ENCODE measurements around the gene MPZL2. TPM values are rescaled to one million over a fixed set of nuclear protein-coding genes. Genes with fewer than 3 reads are reported as not detected.

MPZL2 gene
- total RNA-seq, 1 donor from 2014 or later = 24.2 TPM

- intact Hi-C loops (cut with DNase I) = no loop called here
- no peak for DNase-seq (ENCODE audit: low spot score)
Measured at GRCh38 chr11:118226781-118227180, 37.3 kb downstream of the MPZL2 start.

- intact Hi-C loops (cut with DNase I) = no loop called here
- no peak for DNase-seq (ENCODE audit: low spot score)
Measured at GRCh38 chr11:118226296-118226695, 37.8 kb downstream of the MPZL2 start.

- intact Hi-C loops (cut with DNase I) = no loop called here
- no peak for DNase-seq (ENCODE audit: low spot score)
Measured at GRCh38 chr11:118224511-118225188, 39.4 kb downstream of the MPZL2 start, which contains the start of gene JAML. Gene JAML (minus strand): TSS chr11:118225011. CDS start chr11:118214866, 10,145 bp downstream.

GRCh38 chr11:118223992-118224391 lies 40.1 kb downstream of the MPZL2 start:
- DNase-seq (ENCODE audit: low spot score) = no peak
- intact Hi-C loops (cut with DNase I) = no loop called here

- intact Hi-C loops (cut with DNase I) = no loop called here
- no peak for DNase-seq (ENCODE audit: low spot score)
Measured at GRCh38 chr11:118223570-118223969, 40.5 kb downstream of the MPZL2 start.

GRCh38 chr11:118222437-118222836 lies 41.7 kb downstream of the MPZL2 start:
- intact Hi-C loops (cut with DNase I) = no loop called here
- no peak for DNase-seq (ENCODE audit: low spot score)

GRCh38 chr11:118221419-118221818 lies 42.7 kb downstream of the MPZL2 start:
- intact Hi-C loops (cut with DNase I) = no loop called here

GRCh38 chr11:118219732-118220131 lies 44.4 kb downstream of the MPZL2 start:
- intact Hi-C loops (cut with DNase I) = no loop called here
- DNase-seq (ENCODE audit: low spot score) = no peak

More at GRCh38 chr11:118221419-118221818, 42.7 kb downstream of the MPZL2 start:
- DNase-seq (ENCODE audit: low spot score) = no peak

GRCh38 chr11:118219244-118219643 lies 44.9 kb downstream of the MPZL2 start:
- intact Hi-C loops (cut with DNase I) = no loop called here
- no peak for DNase-seq (ENCODE audit: low spot score)

GRCh38 chr11:118217575-118217974 lies 46.5 kb downstream of the MPZL2 start:
- intact Hi-C loops (cut with DNase I) = no loop called here
- DNase-seq (ENCODE audit: low spot score) = no peak

- no peak for DNase-seq (ENCODE audit: low spot score)
- intact Hi-C loops (cut with DNase I) = no loop called here
Measured at GRCh38 chr11:118216621-118217481, 47.2 kb downstream of the MPZL2 start.

GRCh38 chr11:118215765-118216164 lies 48.3 kb downstream of the MPZL2 start:
- intact Hi-C loops (cut with DNase I) = no loop called here
- no peak for DNase-seq (ENCODE audit: low spot score)

GRCh38 chr11:118215262-118215661 lies 48.8 kb downstream of the MPZL2 start:
- intact Hi-C loops (cut with DNase I) = no loop called here
- no peak for DNase-seq (ENCODE audit: low spot score)

GRCh38 chr11:118214210-118214914 lies 49.7 kb downstream of the MPZL2 start:
- peak; percentile 84 for DNase-seq (ENCODE audit: low spot score)

GRCh38 chr11:118213781-118214180 lies 50.3 kb downstream of the MPZL2 start:
- intact Hi-C loops (cut with DNase I) = no loop called here
- no peak for DNase-seq (ENCODE audit: low spot score)

More at GRCh38 chr11:118214210-118214914, 49.7 kb downstream of the MPZL2 start:
- intact Hi-C loops (cut with DNase I) = no loop called here

GRCh38 chr11:118213201-118213600 lies 50.9 kb downstream of the MPZL2 start:
- intact Hi-C loops (cut with DNase I) = no loop called here
- DNase-seq (ENCODE audit: low spot score) = no peak

- no peak for DNase-seq (ENCODE audit: low spot score)
- intact Hi-C loops (cut with DNase I) = no loop called here
Measured at GRCh38 chr11:118212781-118213191, 51.3 kb downstream of the MPZL2 start.

GRCh38 chr11:118212131-118212725 lies 51.9 kb downstream of the MPZL2 start:
- intact Hi-C loops (cut with DNase I) = no loop called here
- no peak for DNase-seq (ENCODE audit: low spot score)

GRCh38 chr11:118211006-118211405 lies 53.1 kb downstream of the MPZL2 start:
- intact Hi-C loops (cut with DNase I) = no loop called here
- no peak for DNase-seq (ENCODE audit: low spot score)

GRCh38 chr11:118210323-118210722 lies 53.8 kb downstream of the MPZL2 start:
- intact Hi-C loops (cut with DNase I) = no loop called here

More at GRCh38 chr11:118210323-118210722, 53.8 kb downstream of the MPZL2 start:
- no peak for DNase-seq (ENCODE audit: low spot score)

Measured in cardiac septum (tissue), 1 donor.